Measurements from ENCODE around the gene PHRF1.

DNA sequence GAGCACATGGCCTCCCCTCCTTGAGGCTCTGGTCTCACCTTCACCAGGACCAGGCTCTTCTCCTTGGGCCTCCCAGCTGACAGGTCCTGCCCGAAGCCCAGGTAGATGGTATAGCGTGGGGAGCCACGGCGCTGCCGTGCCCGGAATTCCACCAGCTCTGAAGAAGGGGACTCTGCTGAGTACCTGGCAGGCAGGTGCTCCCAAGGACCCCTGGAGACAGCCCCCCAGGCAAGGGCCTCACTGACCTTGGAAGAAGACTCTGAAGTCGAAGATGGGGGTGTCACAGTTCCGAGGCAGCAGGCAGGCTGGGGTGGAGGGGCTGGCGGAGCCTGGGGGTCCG lies 36.7 kb downstream of the PHRF1 start:
- TF ChIP-seq POLR2AphosphoS5 (IDR thresholded peaks at IDR 0.05) (no peak), POLR2A (IDR thresholded peaks at IDR 0.05) (no peak)
- TF ChIP-seq, protein P1, sequence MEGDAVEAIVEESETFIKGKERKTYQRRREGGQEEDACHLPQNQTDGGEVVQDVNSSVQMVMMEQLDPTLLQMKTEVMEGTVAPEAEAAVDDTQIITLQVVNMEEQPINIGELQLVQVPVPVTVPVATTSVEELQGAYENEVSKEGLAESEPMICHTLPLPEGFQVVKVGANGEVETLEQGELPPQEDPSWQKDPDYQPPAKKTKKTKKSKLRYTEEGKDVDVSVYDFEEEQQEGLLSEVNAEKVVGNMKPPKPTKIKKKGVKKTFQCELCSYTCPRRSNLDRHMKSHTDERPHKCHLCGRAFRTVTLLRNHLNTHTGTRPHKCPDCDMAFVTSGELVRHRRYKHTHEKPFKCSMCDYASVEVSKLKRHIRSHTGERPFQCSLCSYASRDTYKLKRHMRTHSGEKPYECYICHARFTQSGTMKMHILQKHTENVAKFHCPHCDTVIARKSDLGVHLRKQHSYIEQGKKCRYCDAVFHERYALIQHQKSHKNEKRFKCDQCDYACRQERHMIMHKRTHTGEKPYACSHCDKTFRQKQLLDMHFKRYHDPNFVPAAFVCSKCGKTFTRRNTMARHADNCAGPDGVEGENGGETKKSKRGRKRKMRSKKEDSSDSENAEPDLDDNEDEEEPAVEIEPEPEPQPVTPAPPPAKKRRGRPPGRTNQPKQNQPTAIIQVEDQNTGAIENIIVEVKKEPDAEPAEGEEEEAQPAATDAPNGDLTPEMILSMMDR (IDR thresholded peaks at IDR 0.05), result no peak

Measured in upper lobe of left lung (tissue), 4 donors.